A673 (cell line): ENCODE measurements around the gene WNT4.

Experiments
- CTCF ChIP-seq: fragments of 300-800, 200-600 bp; sonication (generic); conservative IDR thresholded peaks from 2 replicates; pipeline ENCODE4 v1.5.1; 2017; ENCODE audit warnings: low read depth, mild to moderate bottlenecking, antibody characterized with exemption, low read length, moderate library complexity, mixed read lengths
- EZH2 ChIP-seq: fragments of 200-600 bp; sonication (generic); IDR thresholded peaks from 2 replicates; pipeline ENCODE4 v1.6.1; 2017; ENCODE audit warnings: borderline replicate concordance, low read depth, mild to moderate bottlenecking, mixed read lengths, antibody characterized with exemption, low read length; ENCODE audit not compliant: poor library complexity, severe bottlenecking

- TF ChIP-seq CTCF (no peak), EZH2 (no peak)
Observed at GRCh38 chr1:22122273-22123070, 20.4 kb downstream of the WNT4 start.
